Upper lobe of right lung (tissue), 1 donor: ENCODE measurements around the gene CCDC83. TPM values are rescaled to one million over a fixed set of nuclear protein-coding genes. Genes with fewer than 3 reads are reported as not detected.
"Not testable (repeated sequence)": the region's sequence is repeated elsewhere in the genome, so short reads cannot be mapped to it uniquely, and the experiment has no call there.

Source experiments
- ATAC-seq: fragments of 200-7000 bp; cut with Tn5 transposase; one replicate; pipeline ENCODE4 v1.9.1; 2020; ENCODE audit warnings: mild to moderate bottlenecking, moderate library complexity
- DNase-seq: peaks from one replicate; pipeline ENCODE4 v3.0.0-alpha.2; 2020
- H3K27ac ChIP-seq: fragments of 200-600 bp; one replicate; pipeline ENCODE4 v1.8.0; 2022
- H3K27me3 ChIP-seq: fragments of 200-600 bp; one replicate; pipeline ENCODE4 v1.8.0; 2022; ENCODE audit warnings: mild to moderate bottlenecking
- H3K36me3 ChIP-seq: fragments of 200-600 bp; one replicate; pipeline ENCODE4 v1.8.0; 2022
- H3K4me1 ChIP-seq: fragments of 200-600 bp; one replicate; pipeline ENCODE4 v1.8.0; 2022
- H3K4me3 ChIP-seq: fragments of 200-600 bp; one replicate; pipeline ENCODE4 v1.8.0; 2022; ENCODE audit warnings: mild to moderate bottlenecking
- H3K9me3 ChIP-seq: fragments of 200-600 bp; one replicate; pipeline ENCODE4 v1.8.0; 2022
- intact Hi-C: fragments of 100-400 bp; cut with DNase I; formaldehyde crosslinking; loops from one replicate; pipeline ENCODE4 v1.11.0; 2022
- total RNA-seq: library from RNA; stranded (reverse); fragmentation: NEBNext Ultra II Directional; extraction: Animal tissue kit (Norgen Biotek cat#: 25700); gene quantifications from one replicate; pipeline ENCODE4 v1.2.1, GENCODE V29; 2021
- TF ChIP-seq, protein P1 (sequence below): fragments of 200-600 bp; IDR thresholded peaks from one replicate; pipeline ENCODE4 v1.8.0; 2022; ENCODE audit warnings: antibody characterized with exemption
- donor health status: DM: no; HTN: yes; CAD: no; lungs with severe emphysema.

Gene CCDC83
- total RNA-seq, 1 donor from 2014 or later: not detected

DNA sequence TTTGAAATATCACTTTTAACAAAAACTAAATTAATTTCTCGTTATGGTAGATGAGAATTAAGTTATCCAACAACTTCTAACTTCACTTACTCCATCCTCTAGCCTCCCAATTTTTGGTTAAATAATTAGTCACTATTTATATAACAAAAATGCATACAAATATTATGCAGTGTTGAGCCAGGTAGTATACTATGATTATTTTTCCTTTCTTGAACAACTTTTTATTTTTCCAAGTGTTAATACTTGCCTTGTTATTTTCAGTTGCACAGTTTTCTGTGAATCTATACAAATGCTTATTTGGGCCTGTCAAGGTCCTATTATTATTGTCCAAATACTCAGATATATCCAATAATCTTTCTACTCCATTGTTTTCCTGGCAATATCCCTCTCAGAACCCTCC lies 19.9 kb upstream of the CCDC83 start:
- intact Hi-C loops: no loop called here
- no peak for ATAC-seq
- TF ChIP-seq, protein P1, sequence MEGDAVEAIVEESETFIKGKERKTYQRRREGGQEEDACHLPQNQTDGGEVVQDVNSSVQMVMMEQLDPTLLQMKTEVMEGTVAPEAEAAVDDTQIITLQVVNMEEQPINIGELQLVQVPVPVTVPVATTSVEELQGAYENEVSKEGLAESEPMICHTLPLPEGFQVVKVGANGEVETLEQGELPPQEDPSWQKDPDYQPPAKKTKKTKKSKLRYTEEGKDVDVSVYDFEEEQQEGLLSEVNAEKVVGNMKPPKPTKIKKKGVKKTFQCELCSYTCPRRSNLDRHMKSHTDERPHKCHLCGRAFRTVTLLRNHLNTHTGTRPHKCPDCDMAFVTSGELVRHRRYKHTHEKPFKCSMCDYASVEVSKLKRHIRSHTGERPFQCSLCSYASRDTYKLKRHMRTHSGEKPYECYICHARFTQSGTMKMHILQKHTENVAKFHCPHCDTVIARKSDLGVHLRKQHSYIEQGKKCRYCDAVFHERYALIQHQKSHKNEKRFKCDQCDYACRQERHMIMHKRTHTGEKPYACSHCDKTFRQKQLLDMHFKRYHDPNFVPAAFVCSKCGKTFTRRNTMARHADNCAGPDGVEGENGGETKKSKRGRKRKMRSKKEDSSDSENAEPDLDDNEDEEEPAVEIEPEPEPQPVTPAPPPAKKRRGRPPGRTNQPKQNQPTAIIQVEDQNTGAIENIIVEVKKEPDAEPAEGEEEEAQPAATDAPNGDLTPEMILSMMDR: no peak

DNA sequence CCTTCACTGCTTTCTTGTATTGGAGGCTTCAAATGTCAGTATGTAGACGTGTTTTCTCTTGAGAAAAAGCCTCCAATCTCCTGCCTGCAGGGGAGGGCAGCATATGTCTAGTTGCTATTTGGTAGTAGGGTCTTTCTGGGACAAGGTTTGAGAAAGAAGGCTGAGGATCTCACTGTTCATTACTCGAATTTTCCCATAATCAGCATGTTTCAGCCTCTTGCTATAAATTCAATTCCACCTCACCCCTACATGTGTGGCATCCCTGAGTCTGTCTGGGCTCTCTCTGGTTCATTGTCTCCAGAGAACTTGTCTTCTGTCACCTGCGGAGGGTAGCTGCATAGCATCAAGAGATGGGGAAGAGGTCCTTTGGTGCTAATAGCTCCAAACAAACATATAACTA lies 19.5 kb upstream of the CCDC83 start:
- no peaks in the 10 kb centered on the region for H3K9me3 ChIP-seq
- no peaks in the 10 kb centered on the region for H3K4me1 ChIP-seq
- intact Hi-C loops: no loop called here
- TF ChIP-seq, protein P1: no peak
- H3K4me3 ChIP-seq: no peak overlapping the region
- no peaks in the 10 kb centered on the region for H3K36me3 ChIP-seq
- DNase-seq (no peak), ATAC-seq (no peak)
- H3K27me3 ChIP-seq: no peaks in the 10 kb centered on the region
- H3K27ac ChIP-seq: no peak overlapping the region

More for the DNA sequence above, 19.9 kb upstream of the CCDC83 start:
- H3K27me3 ChIP-seq: no peaks in the 10 kb centered on the region
- no peaks in the 10 kb centered on the region for H3K9me3 ChIP-seq
- no peaks in the 10 kb centered on the region for H3K4me1 ChIP-seq
- no peak overlapping the region for H3K4me3 ChIP-seq
- no peak overlapping the region for H3K27ac ChIP-seq
- DNase-seq: no peak
- H3K36me3 ChIP-seq: no peaks in the 10 kb centered on the region

GRCh38 chr11:85840932-85841331 lies 14.3 kb upstream of the CCDC83 start:
- H3K36me3 ChIP-seq, ATAC-seq, H3K9me3 ChIP-seq, H3K4me1 ChIP-seq, H3K4me3 ChIP-seq, DNase-seq, H3K27me3 ChIP-seq, H3K27ac ChIP-seq, intact Hi-C loops: not testable (repeated sequence)

- intact Hi-C loops: no loop called here
- TF ChIP-seq, protein P1: no peak
- DNase-seq: no peak
- H3K4me3 ChIP-seq: no peak overlapping the region
- H3K9me3 ChIP-seq: no peaks in the 10 kb centered on the region
- no peaks in the 10 kb centered on the region for H3K36me3 ChIP-seq
- ATAC-seq: no peak
- no peak overlapping the region for H3K27ac ChIP-seq
- no peaks in the 10 kb centered on the region for H3K4me1 ChIP-seq
- no peaks in the 10 kb centered on the region for H3K27me3 ChIP-seq
Observed at GRCh38 chr11:85843929-85844328, 11.3 kb upstream of the CCDC83 start.

DNA sequence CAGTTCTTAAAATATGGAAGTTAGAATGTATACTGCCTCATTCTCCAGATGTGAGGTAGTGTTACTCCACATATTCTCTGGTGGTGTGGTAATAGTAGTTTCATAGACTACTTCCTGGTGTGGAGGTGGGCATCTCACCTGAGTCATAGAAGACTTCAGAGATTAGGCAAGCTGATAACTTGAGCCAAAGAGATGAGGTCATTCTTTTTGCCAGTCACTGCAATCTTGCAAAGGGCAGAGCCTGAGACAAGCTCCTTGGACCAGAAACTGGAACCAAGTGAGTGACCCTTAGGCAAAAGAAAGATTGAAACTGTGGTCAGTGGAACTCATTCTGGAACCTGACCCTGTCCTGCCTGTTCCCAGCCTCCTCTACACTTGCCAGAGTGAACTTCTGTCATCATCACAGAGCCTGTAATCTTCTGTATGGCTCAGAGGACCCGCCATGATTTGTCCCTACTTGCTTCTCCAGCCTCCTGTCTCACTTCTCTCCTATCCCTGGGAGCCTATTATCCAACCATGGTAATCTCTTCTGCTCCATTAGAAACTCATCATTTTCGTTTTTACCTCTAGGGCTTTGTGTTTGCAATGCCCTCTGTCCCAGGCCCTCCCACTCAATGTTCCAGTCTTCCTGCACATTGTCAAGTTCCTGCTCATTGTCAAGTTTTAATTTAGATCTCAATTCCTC lies 10.6 kb upstream of the CCDC83 start:
- DNase-seq: no peak
- Histone ChIP-seq H3K36me3 (no peaks in the 10 kb centered on the region), H3K4me3 (no peak overlapping the region), H3K27ac (no peak overlapping the region), H3K4me1 (no peaks in the 10 kb centered on the region), H3K9me3 (no peaks in the 10 kb centered on the region), H3K27me3 (no peaks in the 10 kb centered on the region)
- TF ChIP-seq, protein P1: no peak
- intact Hi-C loops: no loop called here
- ATAC-seq: peak; percentile 91

- no peaks in the 10 kb centered on the region for H3K36me3 ChIP-seq
- no peak for DNase-seq
- H3K9me3 ChIP-seq: no peaks in the 10 kb centered on the region
- no peak overlapping the region for H3K27ac ChIP-seq
- H3K4me3 ChIP-seq: no peak overlapping the region
- TF ChIP-seq, protein P1: no peak
- no peaks in the 10 kb centered on the region for H3K27me3 ChIP-seq
- no peaks in the 10 kb centered on the region for H3K4me1 ChIP-seq
- ATAC-seq: no peak
- intact Hi-C loops: no loop called here
Observed at GRCh38 chr11:85845124-85845631, 10.0 kb upstream of the CCDC83 start.
